C4-2B (cell line): ENCODE measurements around the gene TUBA1A.
"Not testable (repeated sequence)": the region's sequence is repeated elsewhere in the genome, so short reads cannot be mapped to it uniquely, and the experiment has no call there.

Source experiments
- H3K27ac ChIP-seq: fragments of 450-650 bp; 2 replicates; pipeline ENCODE4 v1.5.1; 2017
- ZFX ChIP-seq: fragments of 450-650 bp; IDR thresholded peaks from 2 replicates; pipeline ENCODE4 v1.6.1; 2017

TUBA1A gene

DNA sequence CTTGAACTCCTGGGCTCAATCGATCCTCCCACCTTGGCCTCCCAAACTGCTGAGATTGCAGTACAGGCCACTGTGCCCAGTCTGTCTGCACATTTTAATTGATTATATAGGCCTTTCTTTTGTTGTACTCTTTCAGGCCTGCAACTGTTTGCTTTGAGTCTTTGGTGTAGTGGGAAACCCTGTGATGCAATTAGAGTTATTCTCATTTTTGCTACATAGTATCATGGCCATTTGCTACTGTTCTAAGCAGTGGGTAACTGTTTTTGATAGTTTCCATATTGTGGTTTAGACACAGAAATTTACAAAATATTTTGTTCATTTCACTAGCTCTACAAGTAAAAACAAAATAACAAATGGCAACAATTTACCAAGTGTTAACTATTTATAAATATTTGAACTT, 51.4 kb downstream of the TUBA1A start:
- H3K27ac ChIP-seq, result no peak overlapping the region
- TF ChIP-seq ZFX, result no peak

GRCh38 chr12:49136997-49137396, 51.9 kb downstream of the TUBA1A start:
- not testable (repeated sequence) for H3K27ac ChIP-seq
